GM19043 (cell line): ENCODE measurements around the gene RIMBP3B.
"Not testable (repeated sequence)": the region's sequence is repeated elsewhere in the genome, so short reads cannot be mapped to it uniquely, and the experiment has no call there.

Experiments used
- ATAC-seq: cut with Tn5 transposase; IDR thresholded peaks from one replicate; pipeline ENCODE4 v1.9.1; 2021; ENCODE audit warnings: low read depth; ENCODE audit not compliant: unreplicated experiment

The RIMBP3B gene

DNA sequence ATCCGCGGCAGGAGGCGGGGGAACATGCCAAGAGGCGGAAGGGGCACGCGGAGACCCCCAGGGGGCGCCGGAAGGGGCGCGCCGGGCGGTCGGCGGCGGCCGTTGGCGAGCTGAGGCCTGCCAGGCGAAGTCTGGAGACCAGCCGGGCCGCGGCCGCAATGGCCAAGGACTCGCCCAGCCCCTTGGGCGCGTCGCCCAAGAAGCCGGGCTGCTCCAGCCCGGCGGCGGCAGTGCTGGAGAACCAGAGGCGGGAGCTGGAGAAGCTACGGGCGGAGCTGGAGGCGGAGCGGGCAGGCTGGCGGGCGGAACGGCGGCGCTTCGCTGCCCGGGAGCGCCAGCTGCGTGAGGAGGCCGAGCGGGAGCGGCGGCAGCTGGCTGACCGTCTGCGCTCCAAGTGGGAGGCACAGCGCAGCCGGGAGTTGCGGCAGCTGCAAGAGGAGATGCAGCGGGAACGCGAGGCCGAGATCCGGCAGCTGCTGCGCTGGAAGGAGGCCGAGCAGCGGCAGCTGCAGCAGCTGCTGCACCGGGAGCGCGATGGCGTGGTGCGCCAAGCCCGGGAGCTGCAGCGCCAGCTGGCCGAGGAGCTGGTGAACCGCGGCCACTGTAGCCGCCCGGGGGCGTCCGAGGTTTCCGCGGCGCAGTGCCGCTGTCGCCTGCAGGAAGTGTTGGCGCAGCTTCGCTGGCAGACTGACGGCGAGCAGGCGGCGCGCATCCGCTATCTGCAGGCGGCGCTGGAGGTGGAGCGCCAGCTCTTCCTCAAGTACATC is at the start of gene RIMBP3B:
Gene RIMBP3B (plus strand): TSS at position 51 of the 767 bp plus-strand sequence. CDS start 108 bp downstream, at position 159.
- ATAC-seq: not testable (repeated sequence)

DNA sequence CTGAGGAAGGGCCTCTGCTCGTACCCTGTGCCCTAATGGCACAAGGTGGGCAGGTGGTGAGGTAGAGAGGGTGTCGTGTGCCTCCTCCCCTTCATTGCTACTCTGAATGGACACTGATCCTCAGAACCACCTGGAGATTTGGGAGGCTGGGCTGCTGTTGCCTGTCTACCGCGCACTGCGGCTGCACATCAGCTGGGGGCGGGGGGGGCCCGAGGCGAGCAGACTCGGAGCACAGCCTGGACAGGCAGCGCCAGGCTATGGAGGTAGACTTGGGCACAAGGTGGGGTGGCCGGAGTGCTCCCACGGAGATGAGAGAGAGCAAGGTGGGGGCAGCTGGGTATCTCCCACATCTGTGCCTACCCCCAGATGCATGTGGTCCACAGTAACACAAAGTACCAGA is 26.0 kb upstream of the RIMBP3B start:
- ATAC-seq: not testable (repeated sequence)

DNA sequence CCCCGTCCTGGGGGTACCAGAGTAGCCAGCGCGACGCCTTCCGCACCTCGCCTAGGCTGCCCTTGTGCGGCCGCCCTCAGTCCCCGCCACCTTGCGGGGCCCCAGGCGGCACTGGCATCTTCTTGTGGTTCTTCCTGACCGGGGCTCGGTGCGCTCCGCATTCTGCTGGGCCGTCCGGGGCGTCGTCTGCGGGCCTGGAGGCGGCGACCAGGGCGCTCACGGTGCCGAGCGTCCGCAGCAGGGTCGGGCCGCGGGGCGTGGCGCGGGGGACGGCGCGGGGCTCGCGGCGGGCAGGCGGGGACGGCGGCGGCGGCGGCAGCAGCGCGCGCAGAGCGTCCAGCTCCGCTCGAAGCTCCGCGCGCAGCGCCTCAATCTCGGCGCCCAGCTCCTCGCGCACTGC is 23.0 kb upstream of the RIMBP3B start:
- ATAC-seq: not testable (repeated sequence)

GRCh38 chr22:21362473-21362872 is 21.1 kb upstream of the RIMBP3B start:
- ATAC-seq: not testable (repeated sequence)

DNA sequence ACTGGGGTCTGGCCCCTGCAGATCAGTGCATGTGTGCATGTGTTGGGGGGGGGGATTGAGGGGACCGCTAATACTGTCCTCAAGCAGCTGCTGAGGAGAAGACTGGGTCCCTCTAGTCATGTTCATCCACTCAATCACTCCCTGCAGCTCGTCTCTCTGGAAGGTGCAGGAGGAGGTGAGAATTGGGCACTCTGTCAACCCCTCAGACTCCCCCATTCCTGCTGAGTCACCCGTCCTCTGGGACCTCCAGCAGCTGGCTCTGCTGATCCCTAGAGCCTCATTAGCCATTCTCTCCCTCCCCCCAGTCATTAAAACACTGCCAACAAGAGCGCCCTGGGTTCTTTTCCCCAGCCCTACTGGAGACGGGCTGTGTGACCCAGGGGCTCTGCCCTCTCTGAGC is 20.5 kb upstream of the RIMBP3B start:
- ATAC-seq: not testable (repeated sequence)

DNA sequence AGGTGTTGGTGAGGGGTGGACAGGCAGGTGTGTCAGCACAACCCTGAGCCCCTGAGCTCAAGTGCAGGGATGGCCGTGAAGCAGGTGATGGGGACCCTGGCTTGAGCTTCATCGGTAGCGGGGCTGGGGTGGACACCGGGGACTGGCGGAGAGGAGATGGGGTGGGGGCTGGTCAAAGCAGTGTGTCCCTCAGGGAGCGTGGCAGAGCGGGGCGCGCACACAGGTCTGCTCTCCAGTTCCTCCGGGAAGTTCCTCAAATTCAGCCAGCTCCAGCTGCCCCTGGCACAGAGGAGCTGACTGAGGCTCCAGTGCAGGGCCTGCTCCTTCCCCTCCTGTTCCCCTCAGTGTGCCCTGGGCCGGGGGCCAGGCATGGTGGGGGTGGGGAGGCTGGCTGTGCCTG is 19.7 kb upstream of the RIMBP3B start:
- not testable (repeated sequence) for ATAC-seq

DNA sequence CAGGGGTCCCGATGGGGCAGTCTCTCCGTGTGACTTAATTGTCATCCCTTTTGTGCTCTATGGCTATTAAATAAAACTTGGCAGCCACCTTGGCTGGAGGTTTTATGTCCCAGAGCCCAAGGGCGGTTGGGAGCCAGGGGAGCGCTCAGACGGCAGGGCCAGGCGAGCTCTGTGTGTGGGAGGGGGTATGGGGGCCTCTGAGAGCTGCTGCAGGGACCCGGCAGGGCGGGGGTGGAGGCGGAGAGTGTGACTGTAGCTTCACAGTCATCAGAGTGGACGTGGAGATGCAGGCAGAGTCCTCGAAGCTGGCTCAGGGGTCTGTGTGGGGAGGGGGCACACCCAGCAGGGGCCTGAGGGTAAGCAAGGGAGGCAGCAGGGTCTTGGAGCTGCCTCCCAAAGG is 19.2 kb upstream of the RIMBP3B start:
- ATAC-seq: not testable (repeated sequence)

GRCh38 chr22:21365337-21365736 is 18.2 kb upstream of the RIMBP3B start:
- not testable (repeated sequence) for ATAC-seq

DNA sequence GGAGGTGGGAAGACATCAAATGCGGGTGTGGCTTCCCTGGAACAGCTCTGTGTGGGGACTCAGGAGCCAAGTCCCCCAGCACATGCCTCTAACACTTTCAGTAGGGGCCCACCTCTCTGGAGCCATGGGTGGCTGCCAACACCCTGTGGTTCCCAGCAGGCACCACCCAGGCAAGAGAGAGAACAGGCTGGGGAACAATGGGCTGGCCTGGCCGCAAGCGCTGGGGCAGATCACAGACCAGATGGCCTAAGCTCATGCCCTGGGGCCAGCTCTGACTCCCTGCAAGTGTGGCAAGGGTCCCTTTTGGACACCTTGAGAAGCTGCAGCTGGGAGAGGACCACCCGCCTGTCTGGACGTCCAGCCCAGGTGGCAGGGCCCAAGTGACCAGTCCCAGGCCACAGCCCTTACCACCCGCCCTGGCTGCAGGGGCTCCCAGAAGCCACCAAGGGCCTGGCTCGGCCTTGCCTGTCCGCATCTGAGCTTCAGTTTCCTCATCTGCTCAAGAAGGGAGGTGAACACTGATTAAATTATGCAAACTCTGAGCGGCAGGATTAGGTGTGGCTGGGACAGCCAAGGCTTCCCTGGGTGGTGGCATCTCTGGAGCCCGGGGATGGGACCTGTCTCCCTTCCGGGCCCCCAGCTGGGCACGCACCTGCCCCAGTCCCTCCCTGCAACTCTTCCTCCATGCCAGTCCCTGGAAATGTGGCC is 14.8 kb upstream of the RIMBP3B start:
- ATAC-seq: not testable (repeated sequence)

GRCh38 chr22:21375880-21376279 is 7.7 kb upstream of the RIMBP3B start:
- not testable (repeated sequence) for ATAC-seq

- not testable (repeated sequence) for ATAC-seq
Measured at GRCh38 chr22:21384468-21385357, 1.2 kb downstream of the RIMBP3B start.

DNA sequence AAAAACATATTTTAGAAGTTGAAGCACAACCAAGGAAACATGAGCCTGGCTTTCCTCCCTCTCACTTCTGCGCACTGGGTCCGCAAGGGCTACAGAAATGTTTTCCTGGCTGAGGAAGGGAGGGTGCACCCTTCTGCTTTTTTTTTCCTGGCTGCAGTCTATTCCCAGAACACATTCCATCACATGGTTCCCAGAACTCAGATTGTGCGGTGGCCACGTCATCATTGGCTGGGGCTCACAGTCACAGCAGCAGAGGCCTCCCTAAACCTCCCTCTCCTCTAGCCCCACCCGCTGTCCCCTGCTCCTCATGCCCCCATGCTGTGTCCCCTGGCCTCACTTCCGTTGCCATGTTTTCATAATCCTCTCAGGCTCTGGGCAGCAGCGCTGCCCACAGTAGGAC is 5.9 kb downstream of the RIMBP3B start:
- ATAC-seq: not testable (repeated sequence)

DNA sequence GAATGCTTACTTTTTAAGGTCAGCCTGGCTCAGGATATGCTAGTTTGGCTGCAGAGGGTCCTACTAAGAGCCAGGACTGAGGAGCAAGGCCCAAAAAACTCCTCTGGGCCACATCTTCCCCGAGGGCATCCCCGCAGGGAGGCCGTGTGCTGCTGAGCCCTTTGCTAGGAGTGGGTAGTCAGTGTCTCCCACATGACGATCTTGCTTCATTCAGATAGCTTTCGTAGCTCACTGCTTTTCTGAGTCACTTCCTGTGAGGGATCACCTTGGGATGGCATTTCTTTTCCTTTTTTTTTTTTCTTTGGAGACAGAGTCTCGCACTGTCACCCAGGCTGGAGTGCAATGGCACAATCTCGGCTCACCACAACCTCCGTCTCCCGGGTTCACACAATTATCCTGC is 6.5 kb downstream of the RIMBP3B start:
- not testable (repeated sequence) for ATAC-seq

GRCh38 chr22:21394613-21395012 is 11.1 kb downstream of the RIMBP3B start:
- ATAC-seq: not testable (repeated sequence)

GRCh38 chr22:21401197-21401969 is 17.8 kb downstream of the RIMBP3B start:
- ATAC-seq: not testable (repeated sequence)

- not testable (repeated sequence) for ATAC-seq
Measured at GRCh38 chr22:21402763-21403314, 19.3 kb downstream of the RIMBP3B start.

- ATAC-seq: not testable (repeated sequence)
Measured at GRCh38 chr22:21407139-21407538, 23.6 kb downstream of the RIMBP3B start.

DNA sequence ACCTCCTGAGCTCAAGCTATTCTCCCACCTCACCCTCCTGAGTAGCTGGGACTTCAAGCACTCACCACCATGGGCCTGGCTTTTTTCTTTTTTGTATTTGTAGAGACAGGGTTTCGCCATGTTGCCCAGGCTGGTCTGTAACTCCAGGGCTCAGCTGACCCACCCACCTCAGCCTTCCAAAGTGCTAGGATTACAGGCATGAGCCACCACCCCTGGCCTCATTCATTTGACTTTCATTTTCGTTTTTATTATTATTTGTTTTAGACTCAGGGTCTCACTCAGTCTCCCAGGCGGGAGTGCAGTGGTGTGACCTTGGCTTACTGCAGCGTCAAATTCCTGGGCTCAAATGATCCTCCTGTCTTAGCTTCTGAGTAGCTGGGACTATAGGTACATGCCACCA is 24.2 kb downstream of the RIMBP3B start:
- not testable (repeated sequence) for ATAC-seq

DNA sequence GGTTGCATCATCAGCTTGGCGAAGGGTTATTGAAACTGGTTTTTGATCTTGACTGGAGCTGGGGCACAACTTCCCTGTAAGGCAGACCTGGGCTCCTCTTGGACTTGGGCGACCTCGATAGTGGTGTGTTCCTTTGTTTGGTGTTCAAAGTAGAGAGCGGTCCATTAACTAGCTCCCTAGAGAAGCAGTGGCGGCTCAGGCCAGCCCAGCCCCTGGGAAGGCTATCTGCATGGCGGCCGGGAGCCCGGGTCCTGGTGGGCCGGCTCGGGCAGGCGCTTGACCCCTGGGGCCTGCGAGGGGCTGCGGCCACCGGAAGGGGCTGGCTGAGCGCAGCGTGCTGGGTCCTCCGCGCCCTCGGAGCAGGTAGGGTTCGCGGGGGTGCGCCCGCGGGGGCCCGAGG is 32.8 kb downstream of the RIMBP3B start:
- ATAC-seq: not testable (repeated sequence)
